Endometrial microvascular endothelial cells (primary cell): ENCODE results near the gene CPO. TPM values are rescaled to one million over a fixed set of nuclear protein-coding genes. Genes with fewer than 3 reads are reported as not detected.

Experiments
- in situ Hi-C: cut with HindIII; loops from 2 replicates; pipeline ENCODE4 v1.10.0; 2017; ENCODE audit warnings: low sequenced_read_pairs, low pct_unique_long_range_greater_than_20kb; ENCODE audit errors: inconsistent ontology term
- total RNA-seq: library from RNA; depleted of rRNA; stranded (reverse); fragments of >200 nt; gene quantifications from one replicate; pipeline ENCODE4 v1.2.3, GENCODE V29; 2015; ENCODE audit errors: inconsistent ontology term

The CPO gene
- total RNA-seq, 1 donor from 2014 or later: not detected

GRCh38 chr2:206993396-206993911 is 54.1 kb downstream of the CPO start:
- in situ Hi-C loops: no loop called here

DNA sequence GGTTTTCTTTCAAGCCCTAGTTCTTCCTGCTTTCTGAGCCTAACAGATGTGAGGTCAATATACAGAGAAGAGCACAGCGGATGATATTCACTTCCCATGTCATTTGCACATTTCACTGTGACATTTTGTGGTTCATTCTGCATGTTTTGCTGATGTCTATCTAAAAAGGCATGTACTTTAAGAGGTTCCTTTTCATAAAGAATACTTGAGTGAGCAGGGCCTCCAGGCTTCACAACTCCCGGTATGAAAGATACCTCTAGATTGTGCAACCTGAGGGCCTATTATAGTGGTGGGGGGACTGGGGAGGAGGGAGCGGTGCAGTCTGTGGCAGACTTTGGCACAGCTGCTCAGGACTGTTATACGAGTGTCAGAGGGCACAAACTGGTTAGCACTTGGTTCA is 54.6 kb downstream of the CPO start:
- in situ Hi-C loops: no loop called here

DNA sequence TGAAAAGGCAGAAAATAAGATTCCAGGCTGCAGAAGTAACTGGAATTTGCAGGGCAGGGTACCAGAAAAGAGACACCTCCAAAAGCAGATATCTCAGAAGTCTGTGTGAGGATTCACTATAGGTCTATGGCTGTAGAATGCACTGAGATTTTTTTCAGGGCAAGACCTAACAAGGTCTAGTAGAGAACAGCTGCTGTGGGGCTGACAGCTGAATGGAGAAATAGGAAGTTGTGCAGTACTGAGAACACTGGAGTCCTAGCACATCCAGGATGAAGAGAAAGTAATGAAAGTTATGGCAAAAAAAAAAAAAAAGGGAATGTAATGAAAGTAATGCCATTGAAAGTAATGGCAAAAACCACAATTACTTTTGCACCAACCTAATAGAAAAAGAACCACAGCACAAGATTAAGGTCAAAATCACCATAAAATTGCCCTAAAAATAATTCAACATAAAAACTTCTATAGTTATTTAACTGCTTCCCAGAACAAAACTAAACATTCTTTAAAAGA is 57.3 kb downstream of the CPO start:
- in situ Hi-C loops: no loop called here

DNA sequence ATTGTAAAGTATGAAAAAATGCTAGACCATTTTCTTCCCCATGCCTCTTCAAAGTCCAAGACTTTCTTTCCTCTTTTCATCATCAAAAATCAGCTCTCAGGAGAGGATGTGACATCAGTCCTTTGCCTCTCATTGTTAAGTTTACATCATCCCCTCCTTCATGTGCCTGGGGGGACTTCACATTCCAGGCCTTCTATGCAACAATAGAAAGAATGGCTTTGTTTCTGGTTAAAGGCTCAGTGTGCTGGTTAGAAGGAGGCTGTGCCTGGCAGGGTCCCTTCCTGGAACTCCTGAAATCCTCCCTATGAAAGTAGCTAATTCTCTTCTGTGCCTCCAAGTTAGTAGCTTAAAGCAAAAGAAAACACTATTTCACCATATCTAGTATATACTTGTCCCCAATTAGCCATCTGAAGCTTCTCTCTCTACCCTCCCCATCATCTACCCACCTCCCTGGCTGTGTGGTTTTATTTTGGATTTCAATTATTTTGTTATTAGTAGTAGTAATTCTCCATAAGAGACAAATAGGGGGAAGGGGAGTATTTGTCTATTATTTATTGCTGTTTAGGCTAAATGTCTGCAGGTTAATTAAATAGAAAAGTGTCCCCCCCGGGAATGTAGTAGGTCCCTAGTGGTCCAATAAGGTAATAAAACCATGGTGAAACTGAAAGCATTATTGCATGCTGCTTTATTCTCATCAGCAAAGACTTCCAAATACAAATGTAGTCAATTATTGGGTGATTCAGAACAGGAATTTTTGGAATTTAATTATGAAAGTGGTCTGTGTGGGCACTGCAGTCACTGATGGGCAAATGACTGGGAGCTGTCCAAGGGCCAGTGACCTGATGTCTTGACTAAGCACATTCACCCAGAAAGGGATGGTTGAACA is 69.0 kb downstream of the CPO start:
- in situ Hi-C loops: no loop called here

GRCh38 chr2:207012461-207012860 is 73.1 kb downstream of the CPO start:
- in situ Hi-C loops: no loop called here

DNA sequence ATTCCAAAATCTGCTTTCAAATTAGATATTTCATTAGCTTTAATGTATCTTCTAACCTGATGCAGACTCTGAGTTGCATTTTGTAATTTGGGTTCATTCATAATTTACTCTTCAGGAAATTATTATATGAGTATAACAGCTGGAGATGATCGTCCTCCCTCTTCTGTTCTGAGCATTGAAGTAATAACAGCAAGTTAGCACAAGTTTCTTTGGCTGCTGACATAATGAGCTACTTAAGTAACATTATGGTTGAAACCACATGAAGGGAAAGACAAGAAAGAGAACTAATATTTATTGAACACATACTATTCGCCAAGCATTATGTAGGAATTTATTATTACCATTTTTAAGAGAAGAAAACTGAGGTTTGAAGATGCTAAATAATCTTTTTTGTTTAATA is 75.1 kb downstream of the CPO start:
- in situ Hi-C loops: no loop called here

DNA sequence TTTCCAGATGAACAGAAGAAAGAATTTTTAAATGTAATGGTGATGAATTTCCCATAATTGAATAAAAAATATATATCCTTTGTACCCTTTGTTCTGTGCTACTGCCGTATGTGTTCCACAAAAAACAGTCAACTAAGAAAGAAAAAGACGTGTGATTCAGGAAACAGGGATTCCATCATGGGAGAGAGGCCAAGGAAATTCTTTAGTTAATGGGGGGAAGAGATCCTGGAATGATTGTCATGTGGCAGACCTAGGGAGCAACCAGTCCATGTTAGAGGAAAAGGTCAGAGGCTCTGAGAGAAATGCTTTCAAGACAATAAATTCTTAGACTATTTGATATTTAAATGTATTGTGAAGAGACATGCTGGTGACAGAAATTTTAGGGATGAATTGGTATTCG is 76.6 kb downstream of the CPO start:
- in situ Hi-C loops: no loop called here

Other genes starting within 250 kb of the CPO start
- not detected for gene DYTN, start 221.1 kb upstream of the CPO start, total RNA-seq
- gene MDH1B, start 174.2 kb upstream of the CPO start, total RNA-seq: 0.09 TPM
- 48.2 TPM for gene FASTKD2, start 173.9 kb upstream of the CPO start, total RNA-seq
- 35.5 TPM for gene KLF7, start 226.4 kb downstream of the CPO start, total RNA-seq